HepG2 (cell line): ENCODE results near the gene TNS1. TPM values are rescaled to one million over a fixed set of nuclear protein-coding genes. Genes with fewer than 3 reads are reported as not detected.
A peak's percentile ranks its signal among the peaks of the same experiment; 100 is the strongest.

Source experiments
- ATAC-seq: fragments of 200-7000 bp; cut with Tn5 transposase; 3 replicates; pipeline ENCODE4 v1.9.1; 2020; ENCODE audit warnings: mild to moderate bottlenecking, moderate library complexity
- BruUV-seq: library from RNA; stranded (reverse); fragments of 400-500 nt; replicated peaks from 2 replicates; lab custom pipeline; 2021; lab: Mats Ljungman, UMichigan
- CTCF ChIA-PET: fragments of 300-600 bp; formaldehyde crosslinking; extraction: SDS; loops from one replicate; lab custom pipeline; 2021; ENCODE audit warnings: low total read pairs, inconsistent platforms, low intra/inter-chr PET ratio; lab: Yijun Ruan, JAX
- POLR2A ChIA-PET: fragments of 350-600 bp; sonication (Branson Sonifier 250); formaldehyde crosslinking; loops from one replicate; lab custom pipeline; 2020; ENCODE audit warnings: antibody characterized with exemption, inconsistent platforms; lab: Yijun Ruan, JAX
- DNase-seq: peaks from one replicate; pipeline ENCODE4 v3.0.0-alpha.2; 2015; ENCODE audit warnings: low spot score
- FAIRE-seq: peaks from 3 replicates; lab custom pipeline; 2011; peaks lifted over from hg19 to GRCh38; lab: Jason Lieb, UNC
- H2AFZ ChIP-seq: one replicate; pipeline ENCODE4 v1.6.1; 2011; ENCODE audit warnings: low read length, inconsistent platforms
- H3K27ac ChIP-seq: fragments of 300-600 bp; 3 replicates; pipeline ENCODE4 v1.8.0; 2011; ENCODE audit warnings: mixed run types, mild to moderate bottlenecking, mixed read lengths, low read length, inconsistent platforms; ENCODE audit not compliant: insufficient read depth; ENCODE audit errors: extremely low read length
- H3K27me3 ChIP-seq, 2 experiments: fragments of 200-600 bp in 1 of 2; 2 replicates in 1 of 2; 3 replicates in 1 of 2; pipeline versions ENCODE4 v1.6.0 to v1.8.0; 2011; ENCODE audit warnings: low read length in 2 of 2, mild to moderate bottlenecking in 2 of 2, moderate library complexity in 2 of 2, inconsistent platforms in 1 of 2; ENCODE audit not compliant: insufficient read depth in 2 of 2, control insufficient read depth in 1 of 2
- H3K36me3 ChIP-seq, 2 experiments: fragments of 200-600 bp in 1 of 2; replicated peaks in 1 of 2; 2 replicates in 1 of 2; 3 replicates in 1 of 2; pipeline versions ENCODE4 v1.5.1 to v1.8.0; 2011; ENCODE audit warnings: low read length in 2 of 2, inconsistent platforms in 1 of 2; ENCODE audit not compliant: insufficient read depth in 2 of 2, control insufficient read depth in 1 of 2
- H3K4me1 ChIP-seq: 2 replicates; pipeline ENCODE4 v1.5.1; 2012; ENCODE audit warnings: low read length, inconsistent platforms; ENCODE audit not compliant: insufficient read depth
- H3K4me2 ChIP-seq: 2 replicates; pipeline ENCODE4 v1.6.0; 2011; ENCODE audit warnings: low read depth, low read length, inconsistent platforms
- H3K4me3 ChIP-seq, 3 experiments: fragments of 200-600 bp in 1 of 3; sonication (generic), shearing (Covaris generic) in 1 of 3; replicated peaks in 1 of 3; 2 replicates each; pipeline ENCODE4 v1.5.1; 2011 to 2016; ENCODE audit warnings: low read length in 3 of 3, inconsistent platforms in 2 of 3, low read depth in 2 of 3, mild to moderate bottlenecking in 2 of 3, control low read depth in 1 of 3, mixed read lengths in 1 of 3; ENCODE audit not compliant: insufficient read depth in 1 of 3
- H3K79me2 ChIP-seq: one replicate; pipeline ENCODE4 v1.6.1; 2011; ENCODE audit warnings: low read length, inconsistent platforms; ENCODE audit not compliant: insufficient read depth
- H3K9ac ChIP-seq: 2 replicates; pipeline ENCODE4 v1.6.0; 2011; ENCODE audit warnings: mild to moderate bottlenecking, low read depth, low read length, inconsistent platforms; ENCODE audit not compliant: insufficient read depth
- H3K9me3 ChIP-seq: 2 replicates; pipeline ENCODE4 v1.5.1; 2012; ENCODE audit warnings: mild to moderate bottlenecking, low read length
- H4K20me1 ChIP-seq: 2 replicates; pipeline ENCODE4 v1.6.0; 2011; ENCODE audit warnings: inconsistent platforms, mild to moderate bottlenecking, low read length, moderate library complexity; ENCODE audit not compliant: insufficient read depth
- KDM5A ChIP-seq: fragments of 200-600 bp; sonication (generic); IDR thresholded peaks from 2 replicates; pipeline ENCODE4 v1.7.0; 2018; ENCODE audit warnings: antibody characterized with exemption, mild to moderate bottlenecking, low read length, borderline replicate concordance
- PCBP1 ChIP-seq: fragments of 200-400 bp; formaldehyde crosslinking; IDR thresholded peaks from 2 replicates; pipeline ENCODE4 v1.6.1; 2017; ENCODE audit warnings: mild to moderate bottlenecking, low read depth, low read length, borderline replicate concordance
- SAP130 ChIP-seq: IDR thresholded peaks from 2 replicates; pipeline ENCODE4 v1.6.1; 2016; ENCODE audit warnings: low read depth
- SP2 ChIP-seq: sonication (generic); formaldehyde crosslinking; IDR thresholded peaks from 2 replicates; pipeline ENCODE4 v1.5.1; 2020; ENCODE audit warnings: mild to moderate bottlenecking, missing genetic modification reagents
- SRSF1 ChIP-seq: fragments of 200-400 bp; formaldehyde crosslinking; optimal IDR thresholded peaks from 2 replicates; pipeline ENCODE3; 2017; ENCODE audit warnings: mild to moderate bottlenecking, low read depth, low read length, moderate library complexity
- ZNF446 ChIP-seq: sonication (generic); formaldehyde crosslinking; IDR thresholded peaks from 2 replicates; pipeline ENCODE4 v1.5.0; 2020; ENCODE audit warnings: mild to moderate bottlenecking, missing genetic modification reagents
- ZNF552 ChIP-seq: sonication (generic); formaldehyde crosslinking; IDR thresholded peaks from 2 replicates; pipeline ENCODE4 v1.9.0; 2022; ENCODE audit warnings: missing genetic modification reagents, mild to moderate bottlenecking, borderline replicate concordance
- ZNF629 ChIP-seq: sonication (generic); formaldehyde crosslinking; conservative IDR thresholded peaks from 2 replicates; pipeline ENCODE4 v1.5.0; 2020; ENCODE audit warnings: missing genetic modification reagents
- ZSCAN22 ChIP-seq: sonication (generic); formaldehyde crosslinking; IDR thresholded peaks from 2 replicates; pipeline ENCODE4 v1.4.0; 2020; ENCODE audit warnings: mild to moderate bottlenecking, missing genetic modification reagents
- ZSCAN30 ChIP-seq: sonication (generic); formaldehyde crosslinking; IDR thresholded peaks from 2 replicates; pipeline ENCODE4 v1.5.0; 2020; ENCODE audit warnings: mild to moderate bottlenecking, missing genetic modification reagents
- WGBS: methylation state at CpG from one replicate; pipeline ENCODE4 v1.1.6; 2017; ENCODE audit warnings: low lambda C conversion rate; 5-methylcytosine and 5-hydroxymethylcytosine counted together
- in situ Hi-C: cut with HindIII; loops from 2 replicates; pipeline ENCODE4 v1.10.0; 2017; ENCODE audit warnings: low pct_unique_long_range_greater_than_20kb; ENCODE audit not compliant: extremely low pct_ligation_motif_present
- intact Hi-C: fragments of 100-400 bp; cut with micrococcal nuclease; formaldehyde crosslinking; loops from one replicate; pipeline ENCODE4 v1.10.0; 2022; ENCODE audit not compliant: unreplicated experiment
- polyA plus RNA-seq, 8 experiments: library from polyadenylated mRNA; depleted of rRNA in 3 of 8; stranded (reverse) in 7 of 8; unstranded in 1 of 8; fragments of >200 nt; fragmentation: Illumina TruSeq in 4 of 8; extraction: Trizol in 4 of 8; gene quantifications; 2 replicates each; pipeline versions ENCODE4 v1.2.1 to v1.2.3, GENCODE V29; 2011 to 2016; ENCODE audit warnings: low read depth in 4 of 8, missing spikeins in 1 of 8, mixed read lengths in 1 of 8; ENCODE audit not compliant: insufficient read depth in 1 of 8
- total RNA-seq, 5 experiments: library from RNA; depleted of rRNA; stranded (reverse); fragments of >200 nt; fragmentation: Illumina TruSeq; extraction: Trizol; gene quantifications; 2 replicates each; pipeline ENCODE4 v1.2.3, GENCODE V29; 2016; ENCODE audit warnings: low read depth in 1 of 5
- TF ChIP-seq, protein P1 (sequence below): sonication (generic); formaldehyde crosslinking; IDR thresholded peaks from 2 replicates; pipeline ENCODE4 v1.4.0; 2020; ENCODE audit warnings: missing genetic modification reagents

Gene TNS1
- total and polyA plus RNA-seq, 2 of the 13 experiments (the other 11 are each of a cell fraction or from before 2014, with no cell fraction given) = 1.9 to 118 TPM

DNA sequence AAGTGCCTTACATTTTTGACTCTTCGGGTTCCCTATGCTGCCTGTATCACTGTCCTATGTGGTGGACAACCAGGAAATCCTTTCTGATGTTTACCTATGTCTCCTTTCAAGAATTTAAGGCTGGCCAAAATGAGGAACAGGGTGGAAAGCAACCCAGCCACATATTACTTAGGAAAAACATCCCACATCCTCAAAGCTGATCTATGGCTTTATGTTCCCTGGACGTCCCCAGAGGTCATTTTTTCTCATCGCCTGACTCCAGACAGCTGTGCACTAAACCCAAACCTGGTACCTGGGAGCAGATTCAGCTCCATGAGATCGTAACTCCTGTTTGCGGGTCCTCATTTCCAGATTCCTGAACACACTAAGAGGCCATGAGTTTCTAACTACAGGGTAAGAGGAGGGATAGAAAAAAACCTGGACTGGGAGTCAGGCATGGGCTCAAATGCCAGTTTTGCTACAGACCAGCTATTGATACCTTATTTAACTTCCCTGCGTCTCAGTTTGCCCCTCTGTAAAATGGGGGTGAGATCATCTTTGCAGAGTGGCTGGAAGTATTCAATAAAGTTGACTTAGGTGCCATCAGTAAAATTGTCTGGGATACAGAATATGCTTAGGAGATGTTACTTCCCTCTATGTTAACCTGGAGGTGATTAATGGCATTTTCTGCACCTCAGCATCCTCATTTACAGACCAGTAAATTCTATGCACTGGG is 70.8 kb downstream of the TNS1 start:
- Histone ChIP-seq H4K20me1 (peaks cover 67% of the 10 kb centered on the region; the same call in 1 of the 2 replicates), H3K4me1 (peaks cover 78% of the 10 kb centered on the region), H3K4me3 (no peak overlapping the region), H3K36me3 (no peaks in the 10 kb centered on the region; a peak in 2 of 5 replicates), H3K9ac (no peak overlapping the region), H2AFZ (no peak overlapping the region), H3K27me3 (no peaks in the 10 kb centered on the region), H3K9me3 (no peaks in the 10 kb centered on the region), H3K27ac (no peak overlapping the region), H3K79me2 (no peaks in the 10 kb centered on the region), H3K4me2 (no peak overlapping the region)
- ChIA-PET POLR2A (no interaction called here), CTCF (interaction anchor here (0.6 kb wide), 1 partner anchor 57 kb away, joined by 3 read pairs; no protein-coding TSS in a partner anchor)
- WGBS = 86% methylated on average over 6 of the region's 6 CpGs
- TF ChIP-seq ZNF629 (peak; percentile 67), KDM5A (no peak)
- intact Hi-C loops (no loop called here), in situ Hi-C loops (no loop called here)
- no TSS peak for BruUV-seq
- FAIRE-seq (no peak), DNase-seq (no peak), ATAC-seq (no peak)

DNA sequence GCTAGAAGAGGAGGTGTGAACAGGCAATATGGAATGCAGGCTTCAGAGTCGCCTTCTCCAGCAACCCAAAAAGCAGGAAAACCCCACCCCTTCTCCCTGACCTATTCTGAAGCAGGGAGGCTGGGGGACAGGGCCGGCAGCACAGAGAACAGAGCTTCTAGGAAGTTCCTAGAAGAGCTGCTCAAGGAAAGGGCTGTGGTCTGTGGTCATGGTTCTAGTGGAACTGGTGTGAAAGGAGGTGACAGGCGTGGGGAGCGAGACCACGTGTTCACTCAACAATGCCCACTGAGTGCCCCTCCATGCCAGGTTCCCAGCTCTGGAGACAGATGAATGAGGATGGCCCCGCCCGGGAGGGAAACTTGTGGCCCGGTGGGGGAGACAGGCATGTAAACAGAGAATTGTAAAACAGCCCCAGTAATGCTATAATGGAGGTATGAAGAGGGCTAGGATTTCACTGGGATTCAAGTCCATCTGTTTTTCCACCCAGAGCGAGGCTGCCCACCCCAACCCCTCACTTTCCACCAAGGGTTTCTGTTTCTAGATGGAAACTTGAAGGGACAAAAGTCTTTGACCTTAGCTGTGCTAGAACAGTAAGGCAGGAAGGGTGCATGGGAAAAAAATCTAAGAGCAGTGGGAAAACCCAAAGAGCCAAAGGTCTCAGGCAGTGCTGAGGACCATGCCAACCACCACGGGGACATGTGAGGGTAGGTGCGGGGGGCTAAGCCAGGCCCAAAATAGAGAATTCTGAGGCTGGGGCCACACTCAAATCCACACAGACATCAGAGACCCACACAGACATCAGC is 71.8 kb downstream of the TNS1 start:
- no peaks in the 10 kb centered on the region for H3K79me2 ChIP-seq
- H3K9ac ChIP-seq = no peak overlapping the region
- no peaks in the 10 kb centered on the region; a peak in 2 of 5 replicates for H3K36me3 ChIP-seq
- WGBS = 74% methylated on average over 11 of the region's 11 CpGs
- DNase-seq = no peak
- H3K4me1 ChIP-seq = peaks cover 68% of the 10 kb centered on the region
- CTCF ChIA-PET = no interaction called here
- no peak overlapping the region for H2AFZ ChIP-seq
- H3K27me3 ChIP-seq = no peaks in the 10 kb centered on the region
- no peak for ATAC-seq
- POLR2A ChIA-PET = no interaction called here
- no peaks in the 10 kb centered on the region for H3K9me3 ChIP-seq
- intact Hi-C loops (no loop called here), in situ Hi-C loops (no loop called here)
- no peak for FAIRE-seq
- H4K20me1 ChIP-seq = peaks cover 57% of the 10 kb centered on the region; the same call in 1 of the 2 replicates
- H3K27ac ChIP-seq = no peak overlapping the region
- peak overlapping the region; percentile 39; the same call in 1 of the 2 replicates for H3K4me2 ChIP-seq
- H3K4me3 ChIP-seq = no peak overlapping the region
- no TSS peak for BruUV-seq
- TF ChIP-seq, protein P1, sequence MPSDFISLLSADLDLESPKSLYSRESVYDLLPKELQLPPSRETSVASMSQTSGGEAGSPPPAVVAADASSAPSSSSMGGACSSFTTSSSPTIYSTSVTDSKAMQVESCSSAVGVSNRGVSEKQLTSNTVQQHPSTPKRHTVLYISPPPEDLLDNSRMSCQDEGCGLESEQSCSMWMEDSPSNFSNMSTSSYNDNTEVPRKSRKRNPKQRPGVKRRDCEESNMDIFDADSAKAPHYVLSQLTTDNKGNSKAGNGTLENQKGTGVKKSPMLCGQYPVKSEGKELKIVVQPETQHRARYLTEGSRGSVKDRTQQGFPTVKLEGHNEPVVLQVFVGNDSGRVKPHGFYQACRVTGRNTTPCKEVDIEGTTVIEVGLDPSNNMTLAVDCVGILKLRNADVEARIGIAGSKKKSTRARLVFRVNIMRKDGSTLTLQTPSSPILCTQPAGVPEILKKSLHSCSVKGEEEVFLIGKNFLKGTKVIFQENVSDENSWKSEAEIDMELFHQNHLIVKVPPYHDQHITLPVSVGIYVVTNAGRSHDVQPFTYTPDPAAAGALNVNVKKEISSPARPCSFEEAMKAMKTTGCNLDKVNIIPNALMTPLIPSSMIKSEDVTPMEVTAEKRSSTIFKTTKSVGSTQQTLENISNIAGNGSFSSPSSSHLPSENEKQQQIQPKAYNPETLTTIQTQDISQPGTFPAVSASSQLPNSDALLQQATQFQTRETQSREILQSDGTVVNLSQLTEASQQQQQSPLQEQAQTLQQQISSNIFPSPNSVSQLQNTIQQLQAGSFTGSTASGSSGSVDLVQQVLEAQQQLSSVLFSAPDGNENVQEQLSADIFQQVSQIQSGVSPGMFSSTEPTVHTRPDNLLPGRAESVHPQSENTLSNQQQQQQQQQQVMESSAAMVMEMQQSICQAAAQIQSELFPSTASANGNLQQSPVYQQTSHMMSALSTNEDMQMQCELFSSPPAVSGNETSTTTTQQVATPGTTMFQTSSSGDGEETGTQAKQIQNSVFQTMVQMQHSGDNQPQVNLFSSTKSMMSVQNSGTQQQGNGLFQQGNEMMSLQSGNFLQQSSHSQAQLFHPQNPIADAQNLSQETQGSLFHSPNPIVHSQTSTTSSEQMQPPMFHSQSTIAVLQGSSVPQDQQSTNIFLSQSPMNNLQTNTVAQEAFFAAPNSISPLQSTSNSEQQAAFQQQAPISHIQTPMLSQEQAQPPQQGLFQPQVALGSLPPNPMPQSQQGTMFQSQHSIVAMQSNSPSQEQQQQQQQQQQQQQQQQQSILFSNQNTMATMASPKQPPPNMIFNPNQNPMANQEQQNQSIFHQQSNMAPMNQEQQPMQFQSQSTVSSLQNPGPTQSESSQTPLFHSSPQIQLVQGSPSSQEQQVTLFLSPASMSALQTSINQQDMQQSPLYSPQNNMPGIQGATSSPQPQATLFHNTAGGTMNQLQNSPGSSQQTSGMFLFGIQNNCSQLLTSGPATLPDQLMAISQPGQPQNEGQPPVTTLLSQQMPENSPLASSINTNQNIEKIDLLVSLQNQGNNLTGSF (CRISPR knock-in tag) = no peak
- TF ChIP-seq SRSF1 (no peak), ZSCAN30 (CRISPR knock-in tag) (no peak), ZSCAN22 (CRISPR knock-in tag) (no peak), SAP130 (CRISPR knock-in tag) (no peak), PCBP1 (no peak), ZNF446 (CRISPR knock-in tag) (no peak), ZNF552 (CRISPR knock-in tag) (no peak), SP2 (CRISPR knock-in tag) (no peak)
